Lung (tissue), 12 donors: ENCODE data around the gene CTDSPL2. TPM values are rescaled to one million over a fixed set of nuclear protein-coding genes. Genes with fewer than 3 reads are reported as not detected.
"Not testable (repeated sequence)": the region's sequence is repeated elsewhere in the genome, so short reads cannot be mapped to it uniquely, and the experiment has no call there.

ENCODE experiments used
- ATAC-seq: fragments of 200-7000 bp; cut with Tn5 transposase; one replicate; pipeline ENCODE4 v1.9.1; 2020; ENCODE audit warnings: moderate number of reproducible peaks; ENCODE audit not compliant: insufficient read depth, low FRiP score
- DNase-seq, 3 donors: peaks; one replicate each; pipeline ENCODE4 v3.0.0-alpha.2; 2013 to 2017
- H3K27ac ChIP-seq, 2 donors: one replicate each; pipeline ENCODE4 v1.5.1; 2013; ENCODE audit warnings: mild to moderate bottlenecking in 2 of 2, moderate library complexity in 2 of 2, control low read depth in 1 of 2, inconsistent platforms in 1 of 2, low read depth in 1 of 2, low read length in 1 of 2
- H3K27me3 ChIP-seq, 3 donors: one replicate each; pipeline ENCODE4 v1.5.1; 2013; ENCODE audit warnings: low read length in 2 of 3; ENCODE audit not compliant: control insufficient read depth in 3 of 3, insufficient read depth in 3 of 3
- H3K36me3 ChIP-seq, 4 donors: one replicate each; pipeline ENCODE4 v1.5.1; 2013; ENCODE audit warnings: low read length in 4 of 4, mild to moderate bottlenecking in 1 of 4, moderate library complexity in 1 of 4; ENCODE audit not compliant: control insufficient read depth in 4 of 4, insufficient read depth in 4 of 4
- H3K4me1 ChIP-seq, 5 donors: one replicate each; pipeline ENCODE4 v1.5.1; 2013; ENCODE audit warnings: low read length in 5 of 5, mild to moderate bottlenecking in 2 of 5, moderate library complexity in 1 of 5; ENCODE audit not compliant: control insufficient read depth in 5 of 5, insufficient read depth in 5 of 5
- H3K4me3 ChIP-seq: one replicate; pipeline ENCODE4 v1.5.1; 2013; ENCODE audit warnings: mild to moderate bottlenecking, control low read depth, moderate library complexity
- H3K9ac ChIP-seq, 2 donors: one replicate each; pipeline ENCODE4 v1.5.1; 2013; ENCODE audit warnings: low read length in 2 of 2, control low read depth in 1 of 2; ENCODE audit not compliant: insufficient read depth in 1 of 2
- H3K9me3 ChIP-seq, 4 donors: one replicate each; pipeline ENCODE4 v1.5.1; 2013; ENCODE audit warnings: low read length in 3 of 4, mild to moderate bottlenecking in 1 of 4, moderate library complexity in 1 of 4; ENCODE audit not compliant: control insufficient read depth in 4 of 4, insufficient read depth in 3 of 4
- WGBS, 2 donors: extraction: QIAGEN DNeasy Blood & Tissue Kit; methylation state at CpG; one replicate each; pipeline ENCODE4 v1.1.7; 2013; 5-methylcytosine and 5-hydroxymethylcytosine counted together
- polyA plus RNA-seq, 2 donors: library from polyadenylated mRNA; stranded (reverse); fragments of 200-250 nt; gene quantifications; one replicate each; pipeline ENCODE4 v1.2.1, GENCODE V29; 2013
- total RNA-seq, 2 donors: library from RNA; depleted of rRNA in 1 of 2; stranded (reverse); fragments of >200 nt in 1 of 2; gene quantifications; one replicate each; pipeline ENCODE4 v1.2.1, GENCODE V29; 2014 to 2021
- TF ChIP-seq, protein P1 (sequence below): IDR thresholded peaks from 2 replicates; pipeline ENCODE4 v1.5.1; 2012; ENCODE audit warnings: mild to moderate bottlenecking; ENCODE audit errors: control extremely low read depth, extremely low read depth
- donor health status: control.
- donor health status: control.
- donor health status: Bipolar disorder and iron deficiency.
- donor health status: healthy.
- donor health status: DM: yes; HTN: yes; CAD: no.

The CTDSPL2 gene
- total and polyA plus RNA-seq, 4 donors: 5.5 to 119 (median 19.0) TPM

DNA sequence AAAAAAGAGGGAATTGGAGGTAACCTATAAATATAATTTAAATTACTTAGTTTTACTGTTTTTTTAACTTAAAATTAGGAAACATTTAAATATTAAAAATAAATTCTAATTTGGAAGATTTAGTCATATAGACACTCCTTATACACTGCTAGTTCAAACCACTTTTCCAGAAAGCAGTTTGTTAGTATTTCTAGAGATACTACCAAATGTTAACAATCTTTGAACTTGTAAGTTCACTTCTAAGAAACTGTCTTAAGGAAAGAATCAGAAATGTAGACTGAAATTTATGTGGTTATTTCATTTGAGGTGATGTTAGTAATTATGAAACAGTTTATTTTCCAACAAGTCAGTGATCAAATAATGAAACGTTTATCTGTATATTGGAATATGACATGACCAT lies 22.7 kb downstream of the CTDSPL2 start:
- Histone ChIP-seq H3K9ac (no peak overlapping the region), H3K9me3 (peaks cover 0 to 3% (median 0%) of the 10 kb centered on the region in 4 donors), H3K36me3 (peaks cover 0 to 8% (median 0%) of the 10 kb centered on the region in 4 donors), H3K27ac (no peak overlapping the region), H3K4me1 (peaks cover 0 to 6% (median 0%) of the 10 kb centered on the region in 5 donors), H3K27me3 (no peaks in the 10 kb centered on the region), H3K4me3 (no peak overlapping the region)
- ATAC-seq (no peak), DNase-seq (no peak)
- WGBS, 2 donors: 75 to 84% methylated on average over 1 of the region's 1 CpG
- TF ChIP-seq, protein P1, sequence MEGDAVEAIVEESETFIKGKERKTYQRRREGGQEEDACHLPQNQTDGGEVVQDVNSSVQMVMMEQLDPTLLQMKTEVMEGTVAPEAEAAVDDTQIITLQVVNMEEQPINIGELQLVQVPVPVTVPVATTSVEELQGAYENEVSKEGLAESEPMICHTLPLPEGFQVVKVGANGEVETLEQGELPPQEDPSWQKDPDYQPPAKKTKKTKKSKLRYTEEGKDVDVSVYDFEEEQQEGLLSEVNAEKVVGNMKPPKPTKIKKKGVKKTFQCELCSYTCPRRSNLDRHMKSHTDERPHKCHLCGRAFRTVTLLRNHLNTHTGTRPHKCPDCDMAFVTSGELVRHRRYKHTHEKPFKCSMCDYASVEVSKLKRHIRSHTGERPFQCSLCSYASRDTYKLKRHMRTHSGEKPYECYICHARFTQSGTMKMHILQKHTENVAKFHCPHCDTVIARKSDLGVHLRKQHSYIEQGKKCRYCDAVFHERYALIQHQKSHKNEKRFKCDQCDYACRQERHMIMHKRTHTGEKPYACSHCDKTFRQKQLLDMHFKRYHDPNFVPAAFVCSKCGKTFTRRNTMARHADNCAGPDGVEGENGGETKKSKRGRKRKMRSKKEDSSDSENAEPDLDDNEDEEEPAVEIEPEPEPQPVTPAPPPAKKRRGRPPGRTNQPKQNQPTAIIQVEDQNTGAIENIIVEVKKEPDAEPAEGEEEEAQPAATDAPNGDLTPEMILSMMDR: no peak

DNA sequence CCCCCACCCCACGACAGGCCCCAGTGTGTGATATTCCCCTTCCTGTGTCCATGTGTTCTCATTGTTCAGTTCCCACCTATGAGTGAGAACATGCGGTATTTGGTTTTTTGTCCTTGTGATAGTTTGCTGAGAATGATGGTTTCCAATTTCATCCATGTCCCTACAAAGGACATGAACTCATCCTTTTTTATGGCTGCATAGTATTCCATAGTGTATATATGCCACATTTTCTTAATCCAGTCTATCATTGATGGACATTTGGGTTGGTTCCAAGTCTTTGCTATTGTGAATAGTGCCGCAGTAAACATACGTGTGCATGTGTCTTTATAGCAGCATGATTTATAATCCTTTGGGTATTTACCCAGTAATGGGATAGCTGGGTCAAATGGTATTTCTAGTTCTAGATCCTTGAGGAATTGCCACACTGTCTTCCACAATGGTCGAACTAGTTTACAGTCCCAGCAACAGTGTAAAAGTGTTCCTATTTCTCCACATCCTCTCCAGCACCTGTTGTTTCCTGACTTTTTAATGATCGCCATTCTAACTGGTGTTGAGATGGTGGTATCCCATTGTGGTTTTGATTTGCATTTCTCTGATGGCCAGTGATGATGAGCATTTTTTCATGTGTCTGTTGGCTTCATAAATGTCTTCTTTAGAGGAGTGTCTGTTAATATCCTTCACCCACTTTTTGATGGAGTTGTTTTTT lies 26.3 kb downstream of the CTDSPL2 start:
- not testable (repeated sequence) for ATAC-seq, H3K36me3 ChIP-seq, H3K9me3 ChIP-seq, H3K9ac ChIP-seq, H3K4me3 ChIP-seq, H3K27ac ChIP-seq, H3K27me3 ChIP-seq, DNase-seq, H3K4me1 ChIP-seq
- WGBS, 2 donors: 89 to 93% methylated on average over 6 of the region's 6 CpGs

DNA sequence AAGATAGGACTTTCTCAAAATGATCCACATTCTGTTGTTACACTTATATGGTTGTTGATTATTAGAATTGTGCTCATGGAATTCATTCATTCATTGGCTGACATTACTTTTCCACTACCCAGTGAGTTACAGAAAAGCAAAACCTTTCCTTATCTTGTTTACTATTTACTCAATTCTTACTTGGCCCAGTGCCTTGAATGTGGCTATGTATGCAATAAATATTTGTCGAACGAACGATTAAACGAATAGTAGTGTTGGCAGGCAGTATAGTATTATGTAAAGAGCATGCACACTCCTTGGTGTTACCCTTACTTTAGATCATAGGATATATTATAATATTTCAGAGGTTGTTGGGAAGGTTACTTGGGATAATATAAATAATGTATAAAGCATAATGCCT lies 31.0 kb downstream of the CTDSPL2 start:
- Histone ChIP-seq H3K4me3 (no peak overlapping the region), H3K4me1 (peaks cover 0 to 6% (median 0%) of the 10 kb centered on the region in 5 donors), H3K27ac (no peak overlapping the region), H3K9me3 (no peaks in the 10 kb centered on the region), H3K27me3 (no peaks in the 10 kb centered on the region), H3K36me3 (peaks cover 0 to 11% (median 3%) of the 10 kb centered on the region in 4 donors), H3K9ac (no peak overlapping the region)
- 28 to 66% methylated on average over 4 of the region's 4 CpGs for WGBS, 2 donors
- ATAC-seq (no peak), DNase-seq (peak in 2 of 3 donors; percentile 19 to 26)
- TF ChIP-seq, protein P1: no peak

DNA sequence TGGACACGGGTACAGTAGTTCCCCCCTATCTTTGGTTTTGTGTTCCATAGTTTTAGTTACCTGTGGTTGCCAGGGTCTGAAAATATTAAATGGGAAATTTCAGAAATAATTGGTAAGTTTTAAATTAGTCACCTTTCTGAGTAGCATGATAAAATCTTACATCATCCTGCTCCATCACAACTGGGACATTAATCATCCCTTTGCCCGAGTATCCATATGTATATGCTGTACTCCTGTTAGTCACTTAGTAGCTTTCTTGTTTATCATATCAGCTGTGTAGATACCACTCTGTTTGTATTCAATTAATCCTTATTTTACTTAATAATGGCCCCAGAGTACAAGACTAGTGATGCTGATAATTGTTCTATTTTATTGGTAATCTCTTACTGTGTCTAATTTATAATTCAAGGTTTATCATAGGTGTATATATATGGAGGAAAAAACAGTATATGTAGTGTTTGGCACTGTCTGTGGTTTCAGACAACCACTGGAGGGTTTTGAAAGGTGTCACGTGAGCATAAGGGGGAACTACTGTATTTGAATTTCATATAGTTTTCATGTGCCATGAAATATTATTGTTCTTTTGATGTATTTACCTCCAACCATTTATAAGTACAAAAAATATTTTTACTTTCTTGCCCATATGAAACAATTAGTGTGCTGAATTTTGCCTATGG lies 41.4 kb downstream of the CTDSPL2 start:
- 65 to 71% methylated on average over 3 of the region's 3 CpGs for WGBS, 2 donors
- no peak overlapping the region for H3K27ac ChIP-seq
- no peaks in the 10 kb centered on the region for H3K4me1 ChIP-seq
- H3K4me3 ChIP-seq: no peak overlapping the region
- TF ChIP-seq, protein P1: no peak
- no peaks in the 10 kb centered on the region for H3K27me3 ChIP-seq
- peaks cover 5 to 18% (median 10%) of the 10 kb centered on the region in 4 donors for H3K36me3 ChIP-seq
- H3K9ac ChIP-seq: no peak overlapping the region
- no peak for DNase-seq
- peaks cover 0 to 4% (median 2%) of the 10 kb centered on the region in 4 donors for H3K9me3 ChIP-seq
- no peak for ATAC-seq
